PFSK-1 (cell line): ENCODE results near the gene C15orf40.

ENCODE experiments used
- FOXP2 ChIP-seq: optimal IDR thresholded peaks from 2 replicates; pipeline ENCODE3; 2011; ENCODE audit warnings: borderline replicate concordance, control low read depth, inconsistent platforms; ENCODE audit not compliant: insufficient read depth; ENCODE audit errors: extremely low read length, extremely low read depth
- POLR2AphosphoS5 ChIP-seq: IDR thresholded peaks from 2 replicates; pipeline ENCODE4 v1.6.1; 2012; ENCODE audit warnings: low read depth, mild to moderate bottlenecking, control low read depth, low read length, moderate library complexity
- REST ChIP-seq, 2 experiments: IDR thresholded peaks; 2 replicates each; pipeline versions ENCODE4 v1.6.1 to v1.8.0; 2011 to 2012; ENCODE audit warnings: low read depth in 2 of 2, low read length in 2 of 2, control low read depth in 1 of 2, inconsistent platforms in 1 of 2, mild to moderate bottlenecking in 1 of 2, moderate library complexity in 1 of 2; ENCODE audit not compliant: insufficient read depth in 1 of 2
- SIN3A ChIP-seq: IDR thresholded peaks from 2 replicates; pipeline ENCODE4 v1.6.1; 2012; ENCODE audit warnings: mild to moderate bottlenecking, low read length, moderate library complexity, borderline replicate concordance; ENCODE audit not compliant: insufficient read depth
- TAF1 ChIP-seq: IDR thresholded peaks from 2 replicates; pipeline ENCODE4 v1.6.1; 2012; ENCODE audit warnings: low read length, control low read depth, borderline replicate concordance; ENCODE audit not compliant: insufficient read depth

Gene C15orf40

GRCh38 chr15:82944821-82945220 is 66.6 kb downstream of the C15orf40 start:
- TF ChIP-seq FOXP2 (no peak), POLR2AphosphoS5 (no peak)

- TF ChIP-seq SIN3A = no peak
- TF ChIP-seq POLR2AphosphoS5 = no peak
- TF ChIP-seq TAF1 = no peak
- TF ChIP-seq FOXP2 = no peak
- TF ChIP-seq REST (IDR thresholded peaks at IDR 0.05; ENCODE audit: insufficient read depth in 1 of 2, low read depth in 2 of 2, low read length in 2 of 2) = no peak
These were observed 67.4 kb downstream of the C15orf40 start for GRCh38 chr15:82944056-82944455.

- TF ChIP-seq FOXP2 = no peak
- no peak for TF ChIP-seq POLR2AphosphoS5
- TF ChIP-seq TAF1 = no peak
- no peak for TF ChIP-seq SIN3A
- no peak for TF ChIP-seq REST (IDR thresholded peaks at IDR 0.05; ENCODE audit: insufficient read depth in 1 of 2, low read depth in 2 of 2, low read length in 2 of 2)
These were observed 68.3 kb downstream of the C15orf40 start for GRCh38 chr15:82943176-82943575.

- no peak for TF ChIP-seq POLR2AphosphoS5
- no peak for TF ChIP-seq FOXP2
- TF ChIP-seq REST (IDR thresholded peaks at IDR 0.05; ENCODE audit: insufficient read depth in 1 of 2, low read depth in 2 of 2, low read length in 2 of 2) = no peak
- no peak for TF ChIP-seq SIN3A
- no peak for TF ChIP-seq TAF1
These were observed 68.7 kb downstream of the C15orf40 start for GRCh38 chr15:82942691-82943090.
